Left hindlimb (tissue), 1 donor: ENCODE results near the gene FBXO41.

Experiments
- DNase-seq: peaks from one replicate; pipeline ENCODE4 v3.0.0-alpha.2; 2018

The FBXO41 gene

GRCh38 chr2:73260338-73260984 is 23.8 kb downstream of the FBXO41 start:
- DNase-seq = no peak

- no peak for DNase-seq
Observed at GRCh38 chr2:73259704-73260337, 24.5 kb downstream of the FBXO41 start.

GRCh38 chr2:73259276-73259675 is 25.0 kb downstream of the FBXO41 start:
- no peak for DNase-seq

- DNase-seq = no peak
Observed at GRCh38 chr2:73258913-73259215, 25.4 kb downstream of the FBXO41 start.

DNA sequence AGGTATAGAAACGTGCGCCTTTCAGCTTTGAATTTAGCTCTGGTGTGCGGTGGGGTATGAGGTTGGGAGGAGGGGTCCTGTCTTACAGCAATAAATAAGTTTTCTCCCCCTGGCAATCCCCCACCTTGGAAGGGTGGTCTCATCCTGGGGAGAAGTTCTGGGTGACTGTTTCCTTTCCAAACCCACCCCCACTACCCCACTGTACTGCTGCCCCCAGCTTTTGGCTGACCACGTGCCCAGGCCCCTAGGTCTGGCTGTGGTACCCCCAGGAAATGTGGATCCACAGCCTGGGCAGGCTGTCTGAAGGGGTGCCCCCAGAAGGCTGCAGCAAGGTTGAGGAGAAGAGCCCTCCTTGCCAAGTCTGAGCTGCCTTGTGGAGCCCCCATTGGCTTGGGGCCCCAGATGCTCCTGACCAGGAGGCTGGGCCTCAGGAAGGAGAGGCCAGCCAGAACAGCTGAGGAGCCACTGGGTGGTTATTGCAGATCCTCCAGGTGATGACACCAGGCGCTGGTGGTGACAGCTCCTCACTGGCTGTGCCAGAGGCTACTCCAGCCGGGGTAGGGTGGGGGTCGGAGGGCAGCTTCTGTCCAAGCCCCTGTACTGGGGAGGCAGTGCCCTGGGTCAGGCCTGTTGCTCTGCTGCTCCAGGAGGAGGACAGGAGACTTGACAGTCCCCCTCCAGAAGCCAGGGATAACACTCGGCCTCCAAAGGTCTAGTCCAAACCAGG is 25.9 kb downstream of the FBXO41 start:
- DNase-seq = no peak

- no peak for DNase-seq
Observed at GRCh38 chr2:73257425-73258125, 26.7 kb downstream of the FBXO41 start.

- no peak for DNase-seq
Observed at GRCh38 chr2:73257021-73257420, 27.3 kb downstream of the FBXO41 start.

GRCh38 chr2:73256618-73256922 is 27.7 kb downstream of the FBXO41 start:
- DNase-seq = no peak

DNA sequence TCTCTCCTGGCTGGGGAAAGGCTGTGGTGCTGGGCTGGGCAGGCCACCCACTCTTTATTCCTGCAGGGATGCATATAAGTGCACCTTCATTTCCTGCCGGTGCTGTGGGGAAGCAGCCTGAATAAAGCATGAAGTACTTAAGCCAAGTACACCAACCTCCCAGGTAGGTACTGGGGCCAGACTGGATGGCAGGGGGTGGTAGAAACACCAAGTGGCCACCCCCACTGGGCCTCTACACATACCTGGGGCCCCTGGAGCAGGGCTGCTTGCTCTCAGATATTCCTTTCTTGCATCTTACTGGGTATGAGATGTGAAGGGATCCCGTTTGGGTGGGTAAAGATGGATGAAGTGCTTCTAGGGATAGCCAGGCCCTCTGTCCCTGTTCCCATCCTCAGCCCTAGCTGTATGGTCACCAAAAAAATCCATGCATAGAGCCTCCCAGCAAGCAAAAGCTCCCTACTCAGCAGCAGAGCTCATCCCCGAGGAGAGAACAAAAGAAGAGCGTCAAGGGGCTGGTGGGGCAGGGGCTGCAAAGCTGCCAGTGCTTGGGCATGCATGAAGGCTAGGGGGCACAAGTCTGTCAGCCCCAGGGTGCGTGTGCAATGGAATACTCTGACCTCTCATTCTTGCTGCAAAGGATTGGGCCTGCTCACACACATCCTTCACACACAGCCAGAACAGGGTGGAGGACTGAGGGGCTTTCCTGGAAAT is 28.2 kb downstream of the FBXO41 start:
- DNase-seq = no peak

DNA sequence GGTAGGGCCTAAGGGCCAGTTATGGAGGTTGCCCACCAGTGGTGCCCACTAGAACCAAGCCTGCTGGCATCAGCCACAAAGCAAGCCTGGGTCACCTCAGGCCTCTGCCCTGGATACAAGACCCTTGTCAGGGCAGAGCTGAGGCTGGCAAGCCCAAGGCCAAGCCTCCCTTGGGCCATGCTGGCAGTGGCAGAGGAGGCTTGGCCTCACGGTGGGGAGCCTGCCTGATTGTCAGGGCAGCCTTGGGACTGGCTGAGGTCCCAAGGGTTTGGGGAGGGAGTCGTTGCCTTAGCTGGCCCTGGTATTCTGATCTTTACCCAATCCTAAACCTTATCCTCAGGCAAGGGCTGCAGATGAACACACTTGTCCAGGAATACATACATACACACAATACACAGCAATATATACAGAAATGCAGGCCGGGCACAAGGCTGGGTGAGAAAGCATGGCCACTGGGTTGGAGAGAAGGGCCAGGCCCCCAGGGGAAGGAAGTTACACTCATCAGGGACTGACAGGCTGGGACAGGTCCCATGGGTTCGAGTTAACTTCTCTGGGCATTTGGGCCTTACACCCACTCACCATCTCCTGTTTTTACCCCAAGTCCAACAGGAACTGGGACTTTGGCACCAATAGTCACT is 29.2 kb downstream of the FBXO41 start:
- no peak for DNase-seq

DNA sequence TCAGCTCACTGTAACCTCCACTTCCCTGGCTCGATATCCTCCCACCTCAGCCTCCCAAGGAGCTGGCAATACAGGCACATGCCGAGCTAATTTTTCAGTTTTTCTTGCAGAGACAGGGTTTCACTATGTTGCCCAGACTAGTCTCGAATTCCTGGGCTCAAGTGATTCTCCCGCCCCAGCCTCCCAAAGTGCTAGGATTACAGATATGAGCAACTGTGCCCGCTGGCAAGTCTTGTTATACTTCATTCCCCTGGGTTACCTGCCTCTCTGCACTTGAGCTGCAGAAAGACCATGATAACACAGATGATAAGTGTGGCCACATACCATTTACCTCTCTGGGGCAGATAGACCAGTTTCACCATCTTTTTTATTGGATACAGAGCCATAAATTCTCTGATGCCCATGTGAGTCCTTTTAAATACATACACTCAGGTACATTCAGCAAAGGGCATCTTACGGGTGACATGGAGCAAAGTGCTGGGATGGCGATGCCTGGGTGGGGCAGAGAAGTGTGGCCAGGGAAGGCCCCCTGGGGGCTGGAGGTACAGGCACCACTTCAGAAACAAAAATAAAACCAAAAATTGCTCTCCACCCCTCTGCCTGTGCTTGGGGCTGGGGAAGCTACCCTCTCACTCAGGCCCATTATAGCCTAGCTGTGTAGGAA is 29.8 kb downstream of the FBXO41 start:
- DNase-seq = no peak

GRCh38 chr2:73253901-73254300 is 30.4 kb downstream of the FBXO41 start:
- no peak for DNase-seq

DNA sequence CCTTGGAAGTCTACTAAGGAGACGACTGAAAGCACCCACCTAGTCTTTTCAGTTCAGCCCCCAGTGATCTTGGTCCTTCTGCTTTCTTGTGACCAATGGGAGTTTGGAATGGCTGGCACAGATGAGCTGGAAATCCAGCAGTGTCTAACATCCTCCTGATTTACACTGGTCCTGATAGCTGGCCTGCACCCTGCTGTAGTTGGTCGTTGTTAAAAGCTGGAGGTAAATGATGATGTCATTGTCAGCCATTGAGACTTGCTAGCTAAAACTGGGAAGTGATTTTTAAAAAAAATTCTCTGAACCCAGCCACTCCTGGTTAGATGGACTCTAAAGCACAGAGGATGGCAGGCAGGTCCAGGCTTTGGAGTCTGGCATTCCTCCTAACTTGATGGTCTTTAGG is 30.9 kb downstream of the FBXO41 start:
- no peak for DNase-seq

DNA sequence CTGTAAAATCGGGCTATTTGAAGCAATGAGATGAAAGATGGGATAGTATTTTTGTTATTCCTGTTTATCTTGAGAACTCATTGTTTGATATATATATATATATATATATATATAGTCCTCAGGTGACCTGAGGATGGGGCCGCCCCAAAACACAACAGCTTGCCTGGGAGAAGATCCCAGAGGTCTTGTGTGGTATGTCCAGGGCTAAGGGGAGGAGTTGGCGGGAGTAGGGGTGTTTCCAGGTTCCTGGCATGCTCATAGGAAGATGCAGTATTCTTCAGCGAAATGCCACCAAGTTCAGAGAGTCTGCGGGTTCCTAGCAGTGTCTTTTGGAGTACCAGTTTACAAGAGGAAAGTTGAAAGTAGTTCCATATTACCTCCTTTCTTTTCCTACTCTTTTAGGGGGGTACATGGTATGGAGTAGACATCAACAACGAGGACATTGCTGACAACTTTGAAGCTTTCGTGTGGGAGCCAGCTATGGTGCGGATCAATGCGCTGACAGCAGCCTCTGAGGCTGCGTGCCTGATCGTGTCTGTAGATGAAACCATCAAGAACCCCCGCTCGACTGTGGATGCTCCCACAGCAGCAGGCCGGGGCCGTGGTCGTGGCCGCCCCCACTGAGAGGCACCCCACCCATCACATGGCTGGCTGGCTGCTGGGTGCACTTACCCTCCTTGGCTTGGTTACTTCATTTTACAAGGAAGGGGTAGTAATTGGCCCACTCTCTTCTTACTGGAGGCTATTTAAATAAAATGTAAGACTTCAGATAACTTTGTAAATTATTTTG is 31.8 kb downstream of the FBXO41 start:
- DNase-seq = no peak

DNA sequence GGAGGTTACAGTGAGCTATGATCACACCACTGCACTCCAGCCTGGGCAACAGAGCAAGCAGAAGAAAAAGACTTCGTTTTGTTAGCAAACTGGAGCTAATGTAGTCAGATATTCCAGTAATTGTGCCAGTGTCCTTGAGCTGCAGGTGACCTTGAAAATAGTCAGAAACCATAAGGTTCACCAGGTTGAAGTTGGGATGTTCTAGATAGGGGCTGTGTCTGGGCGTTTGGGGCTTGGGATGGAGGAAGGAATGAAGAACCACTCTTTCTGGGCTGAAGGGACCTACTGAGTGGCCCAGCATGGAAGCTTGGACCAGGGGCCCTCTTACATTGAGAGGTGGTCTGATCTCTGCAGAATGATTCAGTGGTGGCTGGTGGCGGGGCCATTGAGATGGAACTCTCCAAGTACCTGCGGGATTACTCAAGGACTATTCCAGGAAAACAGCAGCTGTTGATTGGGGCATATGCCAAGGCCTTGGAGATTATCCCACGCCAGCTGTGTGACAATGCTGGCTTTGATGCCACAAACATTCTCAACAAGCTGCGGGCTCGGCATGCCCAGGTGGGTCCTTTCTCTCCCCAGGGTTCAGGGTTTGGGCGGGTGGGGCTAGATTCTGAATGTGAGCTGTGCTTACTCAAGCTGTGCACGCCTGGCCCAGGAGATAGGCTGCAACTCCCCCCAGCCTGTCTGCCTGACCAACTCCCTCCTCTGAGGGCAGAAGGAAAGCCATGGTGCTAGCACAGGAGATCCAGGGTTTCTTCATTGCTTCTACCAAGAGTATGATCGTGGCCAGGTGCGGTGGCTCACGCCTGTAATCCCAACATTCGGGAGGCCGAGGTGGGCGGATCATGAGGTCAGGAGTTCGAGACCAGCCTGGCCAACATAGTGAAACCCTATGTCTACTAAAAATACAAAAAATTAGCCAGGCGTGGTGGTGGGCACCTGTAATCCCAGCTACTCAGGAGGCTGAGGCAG is 33.1 kb downstream of the FBXO41 start:
- DNase-seq = no peak

- DNase-seq = no peak
Observed at GRCh38 chr2:73249636-73250035, 34.6 kb downstream of the FBXO41 start.

- no peak for DNase-seq
Observed at GRCh38 chr2:73246850-73247249, 37.4 kb downstream of the FBXO41 start.

DNA sequence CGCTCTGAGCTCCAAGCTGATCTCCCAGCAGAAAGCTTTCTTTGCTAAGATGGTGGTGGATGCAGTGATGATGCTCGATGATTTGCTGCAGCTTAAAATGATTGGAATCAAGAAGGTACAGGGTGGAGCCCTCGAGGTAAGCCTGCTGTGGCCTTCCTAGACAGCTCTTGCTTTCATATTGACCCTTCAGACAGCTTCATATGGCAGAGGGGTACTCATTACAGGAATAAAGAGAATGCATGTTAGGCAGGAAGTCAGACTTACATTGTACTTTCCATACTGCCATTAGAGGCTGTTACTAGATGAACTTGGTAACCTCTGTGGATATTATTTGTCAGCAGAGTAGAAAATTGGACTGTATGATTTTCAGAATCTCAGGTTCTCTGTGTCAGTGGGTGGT is 39.7 kb downstream of the FBXO41 start:
- no peak for DNase-seq

DNA sequence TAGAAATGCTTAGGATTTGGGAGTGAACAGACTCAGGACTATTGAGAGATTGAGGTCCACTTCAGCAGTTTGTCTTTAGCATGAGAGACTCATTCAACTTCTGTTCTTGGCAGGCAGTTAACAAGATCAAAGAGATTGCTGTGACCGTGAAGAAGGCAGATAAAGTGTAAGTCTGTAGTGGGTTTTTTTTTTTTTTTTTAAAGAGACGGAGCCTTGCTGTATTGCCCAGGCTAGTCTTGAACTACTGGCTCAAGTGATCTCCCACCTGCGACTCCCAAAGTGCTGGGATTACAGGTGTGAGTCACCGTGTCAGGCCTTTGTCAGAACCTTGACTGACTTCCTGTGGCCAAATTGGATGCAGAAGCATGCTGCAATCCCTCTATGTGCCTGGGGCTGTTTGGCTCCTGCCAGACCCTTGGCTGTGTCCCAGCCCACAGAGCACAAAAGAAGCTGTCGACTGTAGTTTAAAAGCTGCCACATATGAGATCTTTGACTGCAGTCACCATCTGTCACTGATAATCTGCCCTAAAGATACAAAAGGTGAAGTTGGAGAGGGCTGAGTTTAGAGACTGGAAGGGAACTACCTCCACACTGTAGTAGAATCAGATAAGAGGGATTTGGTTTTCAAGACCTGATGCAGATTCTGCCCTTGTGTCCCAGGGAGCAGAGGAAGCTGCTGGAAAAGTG is 40.3 kb downstream of the FBXO41 start:
- DNase-seq = no peak

DNA sequence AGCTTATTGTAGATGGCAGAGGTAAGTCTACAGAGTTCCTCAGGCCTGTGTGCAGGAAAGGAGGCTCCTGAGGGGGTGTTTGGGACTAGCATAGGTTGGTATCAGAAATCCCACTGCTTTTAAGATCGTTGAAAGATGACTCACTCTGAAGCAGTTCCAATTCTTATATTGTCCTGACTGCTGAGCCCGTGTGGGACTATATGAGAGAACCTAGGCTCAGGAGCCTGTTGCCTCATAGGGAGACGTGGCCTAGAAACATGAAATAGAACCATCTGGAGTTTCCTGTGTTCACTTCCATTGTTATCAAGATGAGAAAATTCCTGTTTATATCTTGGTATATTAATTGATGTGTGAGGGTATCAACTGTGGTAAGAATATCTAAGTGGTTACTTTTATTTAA is 44.5 kb downstream of the FBXO41 start:
- no peak for DNase-seq
